Measurements from ENCODE around the gene NFIA.

The NFIA gene

DNA sequence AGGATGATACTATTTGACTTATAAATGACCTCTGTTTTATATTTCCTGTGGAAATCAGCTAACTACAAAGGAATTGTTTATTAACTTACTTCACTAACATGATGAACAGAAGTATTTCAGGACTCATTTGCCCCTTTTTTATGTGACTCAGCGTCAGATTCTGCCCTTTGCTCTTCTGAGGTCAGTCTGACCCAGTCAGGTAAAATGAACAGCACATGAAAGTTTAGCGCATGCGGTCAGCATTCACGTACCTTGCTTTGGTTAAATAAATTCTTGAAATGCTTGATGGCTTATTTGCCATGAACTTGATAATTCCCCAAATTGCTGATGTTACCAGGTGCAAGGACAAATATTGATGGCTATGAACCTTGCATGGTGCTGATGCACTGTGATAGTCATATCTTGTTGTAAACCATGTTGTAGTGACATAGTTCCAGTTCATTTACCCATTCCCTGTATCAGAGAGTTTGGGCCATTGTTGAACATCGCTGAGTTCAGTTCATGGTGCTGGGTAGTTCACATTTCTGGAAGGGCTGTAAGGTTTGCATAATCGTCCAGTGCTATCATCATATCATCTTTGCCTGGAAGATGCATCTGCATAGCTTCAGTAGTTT, 133.4 kb downstream of the NFIA start:
- no peak for DNase-seq (ENCODE audit: low read depth in 2 of 2)

DNA sequence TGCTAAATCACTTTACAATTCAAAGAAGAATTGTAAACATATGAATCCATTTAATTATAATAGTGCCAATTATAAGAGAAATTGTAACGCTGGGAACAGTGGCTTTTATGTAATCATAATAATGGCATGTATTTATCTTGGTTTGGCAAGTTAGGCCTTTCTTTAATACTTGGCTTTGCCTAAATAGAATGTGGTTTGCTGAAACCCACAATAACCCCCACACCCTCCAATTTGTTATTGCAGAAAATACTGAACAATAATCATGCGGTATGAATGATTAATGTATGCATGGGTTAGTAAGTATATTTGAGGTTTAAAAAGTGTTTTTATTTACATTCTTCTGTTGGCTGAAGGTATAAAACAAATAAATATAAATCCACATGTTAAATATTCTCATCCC, 138.2 kb downstream of the NFIA start:
- no peak for DNase-seq (ENCODE audit: low read depth in 2 of 2)

DNA sequence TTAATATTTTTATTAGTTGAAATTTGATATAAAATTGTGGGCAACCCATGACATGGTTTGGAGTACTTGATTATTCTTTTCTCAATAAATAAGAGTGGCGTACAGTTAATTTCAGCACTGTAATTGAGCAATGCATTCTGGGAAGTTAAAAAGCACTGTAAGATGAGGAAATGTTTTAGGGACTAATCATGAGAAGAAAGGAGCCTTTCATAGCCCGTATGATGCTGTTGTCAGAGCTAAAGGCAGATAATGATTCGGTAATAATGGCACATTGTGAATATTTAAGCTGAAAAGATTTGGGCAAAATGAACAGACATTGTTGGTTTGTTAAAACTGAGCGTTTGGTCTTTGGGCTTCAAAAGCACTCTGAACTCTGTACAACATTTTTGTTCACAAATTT, 139.3 kb downstream of the NFIA start:
- no peak for DNase-seq (ENCODE audit: low read depth in 2 of 2)

DNA sequence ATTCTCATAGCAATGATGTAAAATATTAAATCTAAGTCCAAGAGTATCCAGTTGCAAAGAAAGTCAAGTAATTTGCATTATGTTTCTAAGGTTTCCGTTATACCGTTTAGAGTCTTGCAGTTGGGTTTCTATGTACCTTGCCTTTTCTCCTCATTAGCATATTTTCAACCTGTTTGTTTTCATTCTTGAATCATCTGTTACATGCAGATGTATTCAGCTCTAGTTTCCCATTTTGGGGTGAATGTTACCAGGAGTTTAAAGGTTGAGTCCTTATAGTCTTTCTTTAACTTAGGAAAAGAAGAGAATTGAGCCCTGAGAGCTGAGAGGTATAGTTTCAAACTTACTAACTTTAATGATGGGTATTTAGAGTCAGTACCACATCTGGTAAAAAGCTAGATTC, 139.9 kb downstream of the NFIA start:
- DNase-seq (ENCODE audit: low read depth in 2 of 2), result no peak

DNA sequence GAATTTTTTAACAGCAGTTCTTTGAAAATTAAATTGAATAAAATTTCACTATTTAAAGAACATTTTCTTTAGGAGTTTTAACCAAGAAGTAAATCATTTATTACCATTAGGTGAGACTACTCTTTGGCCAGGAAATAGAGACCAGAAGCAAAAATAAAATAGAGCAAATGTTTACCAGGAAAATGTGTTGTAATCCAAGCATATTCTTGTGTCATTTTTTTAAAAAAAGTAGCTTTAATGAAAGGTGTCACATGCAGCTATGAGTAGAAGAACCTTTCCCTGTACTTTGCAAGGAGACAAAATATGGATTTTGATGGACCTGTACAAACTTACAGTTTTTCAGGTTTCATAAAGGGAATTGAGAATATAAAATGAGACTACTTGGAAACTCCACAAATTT, 140.8 kb downstream of the NFIA start:
- no peak for DNase-seq (ENCODE audit: low read depth in 2 of 2)

DNA sequence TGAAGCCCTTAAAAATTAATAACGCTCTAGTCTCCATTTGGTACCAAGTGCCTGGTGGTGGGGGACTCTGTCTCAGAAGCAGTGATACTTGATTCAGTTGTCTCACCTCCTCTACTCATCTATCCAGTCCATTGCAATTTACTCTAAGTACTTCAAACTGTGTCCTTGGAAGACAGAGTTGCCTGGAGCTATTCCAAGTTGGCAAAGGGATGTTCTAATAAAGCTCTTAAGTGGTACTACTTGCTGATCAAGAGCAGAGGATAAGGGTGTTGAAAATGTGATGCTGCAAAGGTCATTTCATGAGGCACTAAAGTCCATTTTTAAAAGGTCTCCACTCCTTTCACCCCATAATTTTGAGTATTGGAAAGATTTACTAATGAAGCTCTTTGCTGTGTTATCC, 142.2 kb downstream of the NFIA start:
- no peak for DNase-seq (ENCODE audit: low read depth in 2 of 2)

DNA sequence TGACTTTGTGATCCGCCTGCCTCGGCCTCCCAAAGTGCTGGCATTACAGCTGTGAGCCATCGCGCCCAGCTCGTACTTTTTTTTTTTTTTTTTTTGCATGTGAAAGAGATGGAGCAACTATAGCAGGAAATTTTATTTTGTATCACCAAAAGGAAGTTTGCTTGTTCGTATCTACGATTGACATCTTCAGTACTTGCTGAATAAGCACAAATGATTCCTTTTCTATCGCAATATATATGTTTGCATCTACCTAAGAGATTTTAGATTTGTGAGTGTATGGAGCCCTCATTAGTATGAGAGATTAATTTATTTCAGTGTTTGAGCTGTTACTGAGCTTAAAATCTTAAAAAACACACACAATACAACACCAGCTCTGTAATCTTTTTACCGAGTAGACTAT, 143.1 kb downstream of the NFIA start:
- no peak for DNase-seq (ENCODE audit: low read depth in 2 of 2)

DNA sequence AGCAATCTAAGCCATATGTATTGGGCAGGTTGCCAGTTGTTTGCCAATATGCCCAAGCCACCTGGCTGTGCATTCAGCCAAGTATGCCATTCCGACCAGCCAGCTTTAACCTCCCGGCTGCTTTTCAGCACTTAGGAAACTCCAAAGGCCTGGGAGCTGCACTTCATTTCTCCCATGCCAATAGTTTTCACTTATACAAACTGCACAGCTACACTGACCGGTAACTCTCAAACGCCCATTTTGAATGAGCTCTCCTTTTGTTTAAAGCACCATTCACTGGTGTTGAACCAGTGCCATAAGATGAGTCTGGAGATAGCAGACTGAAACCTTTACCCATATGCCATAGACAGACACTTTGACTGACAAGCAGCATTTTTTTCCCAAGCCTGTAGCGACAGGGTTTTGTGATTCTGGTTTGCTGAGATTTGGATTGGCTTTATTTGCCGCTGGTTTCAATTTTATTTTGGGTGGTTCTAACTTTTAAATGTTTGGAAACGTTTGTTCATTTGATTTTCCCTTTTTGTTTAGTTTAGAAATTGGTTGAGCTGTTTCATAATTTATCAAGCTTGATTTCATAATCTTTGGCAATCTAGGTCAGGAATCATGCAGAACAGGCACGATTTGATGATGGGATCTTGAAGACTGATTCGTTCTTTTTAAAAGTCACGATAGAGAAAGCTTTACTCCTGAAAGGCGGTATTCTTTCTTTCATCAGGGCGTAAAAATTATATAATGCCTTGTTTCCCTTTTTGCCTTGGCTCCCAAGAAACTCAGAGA, 144.6 kb downstream of the NFIA start:
- DNase-seq (ENCODE audit: low read depth in 2 of 2), result no peak

DNA sequence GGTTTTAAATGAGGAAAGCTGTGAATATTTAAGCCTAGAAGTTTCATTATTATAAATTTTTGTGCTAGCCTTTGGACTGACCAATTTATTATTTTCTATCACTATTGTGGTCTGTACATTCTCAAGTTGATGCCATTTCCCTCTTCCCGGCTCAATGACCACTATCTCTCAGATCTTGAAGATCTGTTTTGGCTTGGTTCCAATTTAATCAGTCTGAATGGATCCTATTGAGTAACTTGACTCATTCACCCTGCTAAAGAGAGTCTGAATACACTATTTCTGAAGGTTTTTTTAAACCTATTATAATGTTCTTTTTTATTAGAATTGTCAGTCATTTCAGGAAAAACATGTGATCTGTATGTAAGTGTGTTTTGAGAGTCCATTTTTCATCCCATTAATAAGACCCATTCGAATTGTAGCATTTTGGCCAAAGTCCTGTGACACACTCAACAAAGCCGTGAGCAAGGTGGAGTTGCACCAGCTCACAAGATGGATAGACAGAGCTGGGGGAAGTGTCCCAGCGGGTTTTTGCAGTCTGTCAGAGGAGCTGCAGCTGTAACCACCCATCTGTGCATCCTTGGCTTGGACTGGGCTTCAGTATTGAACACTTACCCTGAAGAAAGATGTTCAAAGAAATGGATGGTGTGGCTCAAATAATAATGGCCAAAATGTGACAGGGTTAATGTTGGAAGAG, 145.6 kb downstream of the NFIA start:
- no peak for DNase-seq (ENCODE audit: low read depth in 2 of 2)

DNA sequence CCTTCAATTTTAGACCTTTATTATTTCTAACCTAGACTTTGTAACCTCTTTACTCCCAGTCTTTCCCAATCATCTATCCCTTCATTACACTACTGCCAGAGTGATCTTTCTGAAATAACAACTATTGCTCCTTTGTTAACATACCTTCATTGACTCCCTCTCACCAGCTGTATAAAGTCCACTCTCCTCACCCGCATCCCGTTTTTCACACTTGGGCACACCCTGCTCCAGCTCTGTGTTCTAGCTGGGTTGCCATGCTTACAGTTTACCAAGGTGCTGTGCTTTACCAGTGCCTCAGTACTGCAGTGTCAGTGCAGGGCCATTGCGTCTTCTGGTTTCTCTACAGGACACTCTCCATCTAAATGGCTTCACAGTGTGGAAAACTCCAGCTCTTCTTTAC, 148.2 kb downstream of the NFIA start:
- DNase-seq (ENCODE audit: low read depth in 2 of 2), result no peak

DNA sequence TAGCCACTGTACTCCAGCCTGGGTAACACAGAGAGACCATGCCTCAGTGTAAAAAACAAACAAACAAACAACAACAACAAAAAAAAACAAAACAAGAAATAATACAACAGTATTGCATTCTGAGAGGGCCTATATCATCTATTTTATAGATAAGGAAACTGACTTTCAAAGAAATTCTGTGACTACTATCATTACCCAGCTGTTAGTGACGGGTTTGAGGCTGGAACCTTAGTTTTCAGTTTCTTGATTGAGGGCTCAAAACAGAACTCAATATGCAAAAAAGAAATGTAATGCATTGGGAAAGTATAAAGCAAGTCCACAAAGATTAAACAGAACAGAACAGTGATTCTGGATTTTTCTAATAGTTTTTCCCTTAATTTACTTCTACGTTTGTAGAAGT, 149.4 kb downstream of the NFIA start:
- no peak for DNase-seq (ENCODE audit: low read depth in 2 of 2)

DNA sequence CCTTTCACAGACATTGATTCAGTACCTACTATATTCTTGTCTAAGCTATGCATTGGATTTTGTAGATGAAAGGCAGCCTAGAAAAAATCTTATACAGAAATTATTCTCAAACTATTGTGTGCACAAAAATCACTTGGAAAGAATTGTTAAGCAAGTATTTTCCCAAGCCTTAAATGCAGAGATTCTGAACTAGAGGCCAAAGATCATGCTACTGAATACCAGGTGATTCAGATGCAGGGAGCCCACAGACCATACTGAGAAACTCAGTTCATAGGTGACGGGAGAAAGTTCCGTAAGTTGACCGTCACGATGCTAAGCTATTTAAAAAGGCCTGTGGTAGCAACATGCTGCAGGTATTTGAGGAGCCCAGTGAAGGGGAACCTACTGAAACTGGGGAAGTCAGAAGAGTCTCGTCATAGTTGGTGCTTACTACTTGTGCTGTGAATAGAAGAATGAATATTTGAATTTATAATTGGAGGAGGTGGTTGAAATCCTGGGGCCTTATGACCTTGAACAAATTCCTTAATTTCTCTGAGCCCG, 150.8 kb downstream of the NFIA start:
- no peak for DNase-seq (ENCODE audit: low read depth in 2 of 2)

DNA sequence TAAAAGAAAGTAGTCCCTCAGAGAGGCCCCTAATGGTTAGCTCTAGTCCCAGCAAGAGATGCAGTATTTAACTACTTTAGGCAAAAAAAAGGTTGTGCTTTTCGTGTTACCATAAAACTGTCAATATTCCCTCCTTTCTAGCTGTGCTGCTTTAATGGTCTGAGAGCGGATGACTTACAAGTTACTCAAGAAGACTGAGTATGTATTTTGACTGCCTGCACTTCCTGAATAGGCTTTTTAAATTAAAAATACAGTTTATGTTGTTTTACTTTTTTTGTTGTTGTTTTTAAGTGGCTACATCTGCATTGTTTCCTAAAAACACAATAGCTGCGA, 152.2 kb downstream of the NFIA start:
- no peak for DNase-seq (ENCODE audit: low read depth in 2 of 2)

DNA sequence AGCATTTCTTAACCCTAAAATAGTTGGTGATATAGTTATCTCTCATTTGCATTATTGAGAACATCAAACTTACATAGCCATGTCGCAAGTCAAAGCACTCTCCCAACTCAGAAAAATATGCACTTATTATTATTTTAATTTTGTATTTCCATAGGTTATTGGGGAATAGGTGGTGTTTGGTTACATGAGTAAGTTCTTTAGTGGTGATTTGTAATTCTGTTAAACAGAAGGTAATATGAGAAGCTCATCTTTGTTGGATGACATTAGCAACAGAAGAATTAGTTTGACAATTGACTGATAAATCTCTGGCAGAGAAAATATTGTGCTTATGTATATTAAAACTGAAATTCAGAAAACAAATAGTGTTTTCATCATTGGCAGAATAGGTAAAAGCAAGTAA, 154.8 kb downstream of the NFIA start:
- DNase-seq (ENCODE audit: low read depth in 2 of 2), result no peak

DNA sequence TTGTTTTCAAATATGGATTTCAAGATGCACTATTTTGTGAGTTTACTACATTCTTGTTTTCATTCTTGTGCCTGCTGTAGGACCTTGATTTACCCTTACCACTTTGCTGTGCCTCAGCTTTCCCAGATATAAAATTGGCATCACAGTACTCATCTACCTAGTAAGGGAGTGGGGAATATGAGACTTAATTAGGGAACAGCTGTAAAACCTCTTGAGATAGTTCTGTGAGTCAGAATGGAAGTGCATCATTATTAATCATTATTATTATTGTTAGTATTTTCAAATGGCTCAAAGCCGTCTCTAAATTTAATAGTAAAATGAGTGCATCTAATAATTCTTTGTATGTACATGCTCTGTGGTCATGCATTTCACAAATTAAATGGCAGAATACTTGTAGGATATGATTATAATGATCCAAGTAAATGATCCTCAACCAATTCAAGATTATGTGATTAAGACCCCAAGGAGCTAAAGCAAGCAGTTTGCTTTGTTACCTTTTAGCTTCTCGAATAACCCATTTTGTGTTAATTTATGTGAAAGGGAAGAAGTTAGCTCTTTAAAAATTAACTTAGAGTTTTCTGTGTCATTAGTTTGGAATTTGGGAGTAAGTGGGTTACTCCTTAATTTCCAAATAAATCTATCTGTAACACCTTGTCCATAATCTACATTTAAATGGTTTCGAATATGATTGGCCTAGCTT, 155.4 kb downstream of the NFIA start:
- no peak for DNase-seq (ENCODE audit: low read depth in 2 of 2)

DNA sequence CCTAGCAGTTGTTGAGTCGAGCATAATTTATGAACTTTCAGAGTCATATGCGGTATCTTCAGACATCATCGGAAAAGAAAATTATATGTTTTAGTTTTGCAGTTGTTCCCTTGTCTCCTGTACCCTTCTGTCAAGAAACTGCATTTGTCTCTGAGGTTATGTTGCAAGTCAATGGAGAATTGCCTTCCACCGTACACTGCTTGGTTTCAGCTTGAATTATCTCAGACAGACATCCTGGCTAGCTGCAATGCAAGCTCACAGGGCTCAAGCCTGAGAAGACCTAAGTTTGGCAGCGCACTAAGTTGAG, 156.0 kb downstream of the NFIA start:
- DNase-seq (ENCODE audit: low read depth in 2 of 2), result no peak

DNA sequence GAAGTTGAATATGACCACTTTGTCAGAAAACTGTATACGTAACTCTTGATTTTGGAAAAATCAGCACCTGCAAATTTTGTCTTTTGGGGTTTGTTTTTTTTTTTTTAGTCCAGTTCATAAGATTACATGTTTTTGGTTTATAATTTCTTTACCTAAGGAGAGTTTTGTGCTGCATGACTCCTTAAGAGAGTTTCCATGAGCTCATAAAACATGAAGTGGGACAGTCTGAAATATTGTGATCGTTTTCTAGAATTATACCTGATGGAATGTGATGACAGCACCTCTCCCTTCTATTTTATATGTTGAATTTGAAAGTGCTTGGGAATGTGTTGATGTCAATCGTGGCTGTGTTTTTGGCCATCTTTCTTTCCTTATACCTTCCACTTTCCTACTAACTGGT, 158.5 kb downstream of the NFIA start:
- DNase-seq (ENCODE audit: low read depth in 2 of 2), result no peak

DNA sequence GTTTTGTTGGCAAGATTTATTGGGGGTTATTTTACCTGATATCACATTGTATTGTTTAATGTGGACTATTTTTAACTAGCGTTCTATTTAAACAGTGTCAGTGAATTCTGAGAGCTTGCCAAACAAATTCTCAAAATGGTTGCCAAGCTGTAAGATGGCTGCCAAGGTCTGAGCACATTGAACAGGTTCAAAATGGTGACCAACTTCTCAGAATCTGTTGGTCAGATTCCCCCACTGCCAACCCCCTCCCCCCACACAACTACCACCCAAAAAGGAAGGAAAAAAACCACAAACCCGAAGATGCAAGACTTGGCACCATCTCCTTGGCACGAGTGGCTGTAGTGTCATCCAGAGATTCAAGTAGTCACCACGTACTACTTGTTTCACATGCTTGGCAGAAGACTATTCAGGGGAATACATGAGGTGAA, 159.1 kb downstream of the NFIA start:
- no peak for DNase-seq (ENCODE audit: low read depth in 2 of 2)

DNA sequence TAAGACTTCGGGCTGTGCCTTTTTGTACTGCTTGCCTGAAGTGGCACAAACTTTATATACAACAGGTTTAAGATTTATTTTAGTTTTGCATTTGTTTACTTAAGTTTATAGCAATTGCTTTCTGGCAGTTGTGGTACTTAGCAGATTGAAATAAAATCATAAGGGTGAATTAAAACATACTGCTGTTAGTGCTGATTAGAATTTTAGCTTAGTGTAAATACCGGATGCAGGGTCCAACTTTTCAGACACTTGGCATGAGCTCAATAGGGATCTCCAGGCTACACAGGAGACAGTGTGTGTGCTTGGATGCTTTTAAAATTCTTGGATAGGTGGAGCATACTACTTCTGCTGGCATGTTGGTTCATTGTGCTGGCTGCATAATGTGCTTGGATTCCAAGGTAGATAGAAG, 159.6 kb downstream of the NFIA start:
- no peak for DNase-seq (ENCODE audit: low read depth in 2 of 2)

DNA sequence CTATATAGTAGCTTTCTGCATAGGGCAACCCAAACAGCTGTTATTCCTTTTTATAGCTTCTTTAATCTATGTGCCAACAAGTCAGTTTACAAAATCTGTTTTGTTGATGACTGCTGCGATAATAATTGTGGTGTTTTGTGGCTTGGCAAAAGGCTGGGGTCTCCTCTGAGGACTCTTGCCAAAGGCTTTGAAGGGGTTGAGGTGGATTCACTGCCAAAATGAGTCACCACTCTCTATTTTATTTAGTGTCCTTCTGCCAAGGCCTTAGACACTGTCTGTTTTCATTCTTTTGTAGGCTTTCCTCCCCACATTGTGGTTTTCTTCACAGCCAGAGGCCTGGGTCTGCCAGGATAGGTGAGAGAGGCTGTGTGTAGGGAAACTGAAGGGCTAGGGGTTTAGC, 161.8 kb downstream of the NFIA start:
- DNase-seq (ENCODE audit: low read depth in 2 of 2), result no peak

DNA sequence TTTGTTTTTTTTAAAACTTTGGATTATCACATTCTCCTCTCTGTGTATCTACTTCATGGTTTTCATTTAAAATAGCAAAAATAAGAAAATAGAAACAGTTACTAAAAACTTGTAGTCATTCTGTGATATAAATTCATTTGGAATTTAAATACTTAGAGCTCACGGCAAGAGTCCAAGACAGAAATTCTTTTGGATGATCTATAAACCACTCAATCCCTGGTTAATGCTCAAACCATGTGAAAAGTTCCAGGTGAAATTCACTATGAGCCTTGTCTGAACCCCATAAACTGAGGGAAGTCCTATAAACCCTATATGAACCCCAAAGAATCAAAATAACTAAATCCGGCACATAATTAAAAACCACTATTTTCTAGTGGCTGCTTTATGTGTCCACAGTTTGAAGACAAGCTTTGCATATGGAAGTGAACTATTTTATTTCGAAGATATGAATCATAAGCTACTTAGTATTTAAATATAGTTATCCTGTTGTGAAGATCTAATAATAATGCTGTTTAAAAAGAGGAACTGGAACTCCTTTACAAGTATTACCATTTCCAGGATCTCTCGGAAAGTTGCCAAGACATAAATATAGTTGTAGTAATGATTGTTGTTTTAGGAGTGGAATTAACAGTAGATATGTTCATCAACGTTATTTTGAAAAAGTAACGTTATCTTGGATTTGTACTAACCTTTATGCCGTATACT, 163.5 kb downstream of the NFIA start:
- DNase-seq (ENCODE audit: low read depth in 2 of 2), result no peak

All from stimulated activated CD8-positive, alpha-beta memory T cell treated with anti-CD3 and anti-CD28 coated beads, Interleukin-15, amount 100 ng/mL, for 4 hours (primary cell).